ENCODE results near the gene GGNBP2.

Gene GGNBP2

DNA sequence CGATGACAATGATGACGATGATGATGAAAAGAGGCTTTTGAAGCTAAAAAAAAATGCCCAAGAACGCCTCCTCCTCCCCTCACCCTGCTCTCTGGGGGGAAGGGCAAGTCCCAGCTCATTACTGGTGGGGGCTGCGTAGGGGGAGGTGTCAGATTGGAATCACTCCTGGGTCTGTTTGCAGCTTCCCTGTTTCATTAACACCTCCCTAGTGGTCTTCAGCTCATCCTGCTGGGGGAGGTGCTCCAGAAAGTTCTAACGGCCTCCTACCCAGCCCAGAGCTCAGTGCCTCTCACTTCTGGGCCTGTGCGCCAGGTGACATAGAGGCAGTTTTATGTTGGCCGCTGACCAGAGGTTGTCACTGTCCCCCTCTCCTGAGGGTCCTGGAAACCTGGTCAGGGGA is 69.4 kb downstream of the GGNBP2 start:
- Histone ChIP-seq H3K4me1 (ENCODE audit: control insufficient read depth, insufficient read depth, low read length) (peaks cover 2% of the 10 kb centered on the region), H3K27me3 (ENCODE audit: control insufficient read depth, insufficient read depth, low read length) (no peaks in the 10 kb centered on the region)
- no CpG with 5 or more reads among the region's 7 CpGs for WGBS (ENCODE audit: insufficient coverage, insufficient read length)

GRCh38 chr17:36614933-36615332 is 70.2 kb downstream of the GGNBP2 start:
- Histone ChIP-seq H3K27ac (ENCODE audit: low read length) (no peak overlapping the region), H3K27me3 (ENCODE audit: control insufficient read depth, insufficient read depth, low read length) (no peaks in the 10 kb centered on the region), H3K4me1 (ENCODE audit: control insufficient read depth, insufficient read depth, low read length) (peaks cover 2% of the 10 kb centered on the region), H3K9me3 (ENCODE audit: control insufficient read depth, insufficient read depth, low read length) (no peaks in the 10 kb centered on the region), H3K36me3 (ENCODE audit: control insufficient read depth, insufficient read depth, low read length) (no peaks in the 10 kb centered on the region), H3K4me3 (ENCODE audit: low read length) (no peak overlapping the region)
- no peak for DNase-seq (ENCODE audit: low read depth, low spot score)
- no CpG with 5 or more reads among the region's 5 CpGs for WGBS (ENCODE audit: insufficient coverage, insufficient read length)

More for the DNA sequence above, 69.4 kb downstream of the GGNBP2 start:
- Histone ChIP-seq H3K4me3 (ENCODE audit: low read length) (no peak overlapping the region), H3K27ac (ENCODE audit: low read length) (no peak overlapping the region), H3K36me3 (ENCODE audit: control insufficient read depth, insufficient read depth, low read length) (no peaks in the 10 kb centered on the region), H3K9me3 (ENCODE audit: control insufficient read depth, insufficient read depth, low read length) (no peaks in the 10 kb centered on the region)
- DNase-seq (ENCODE audit: low read depth, low spot score) = no peak

GRCh38 chr17:36616061-36617029 is 71.6 kb downstream of the GGNBP2 start:
- Histone ChIP-seq H3K27me3 (ENCODE audit: control insufficient read depth, insufficient read depth, low read length) (no peaks in the 10 kb centered on the region), H3K36me3 (ENCODE audit: control insufficient read depth, insufficient read depth, low read length) (no peaks in the 10 kb centered on the region), H3K27ac (ENCODE audit: low read length) (no peak overlapping the region), H3K4me3 (ENCODE audit: low read length) (no peak overlapping the region), H3K9me3 (ENCODE audit: control insufficient read depth, insufficient read depth, low read length) (no peaks in the 10 kb centered on the region), H3K4me1 (ENCODE audit: control insufficient read depth, insufficient read depth, low read length) (peaks cover 2% of the 10 kb centered on the region)
- no CpG with 5 or more reads among the region's 16 CpGs for WGBS (ENCODE audit: insufficient coverage, insufficient read length)
- DNase-seq (ENCODE audit: low read depth, low spot score) = no peak

GRCh38 chr17:36617773-36618172 is 73.1 kb downstream of the GGNBP2 start:
- DNase-seq (ENCODE audit: low read depth, low spot score) = no peak
- WGBS (ENCODE audit: insufficient coverage, insufficient read length) = no CpG with 5 or more reads among the region's 7 CpGs
- H3K4me3 ChIP-seq (ENCODE audit: low read length) = no peak overlapping the region
- no peaks in the 10 kb centered on the region for H3K27me3 ChIP-seq (ENCODE audit: control insufficient read depth, insufficient read depth, low read length)
- no peak overlapping the region for H3K27ac ChIP-seq (ENCODE audit: low read length)
- peaks cover 2% of the 10 kb centered on the region for H3K4me1 ChIP-seq (ENCODE audit: control insufficient read depth, insufficient read depth, low read length)
- H3K9me3 ChIP-seq (ENCODE audit: control insufficient read depth, insufficient read depth, low read length) = no peaks in the 10 kb centered on the region
- H3K36me3 ChIP-seq (ENCODE audit: control insufficient read depth, insufficient read depth, low read length) = no peaks in the 10 kb centered on the region

DNA sequence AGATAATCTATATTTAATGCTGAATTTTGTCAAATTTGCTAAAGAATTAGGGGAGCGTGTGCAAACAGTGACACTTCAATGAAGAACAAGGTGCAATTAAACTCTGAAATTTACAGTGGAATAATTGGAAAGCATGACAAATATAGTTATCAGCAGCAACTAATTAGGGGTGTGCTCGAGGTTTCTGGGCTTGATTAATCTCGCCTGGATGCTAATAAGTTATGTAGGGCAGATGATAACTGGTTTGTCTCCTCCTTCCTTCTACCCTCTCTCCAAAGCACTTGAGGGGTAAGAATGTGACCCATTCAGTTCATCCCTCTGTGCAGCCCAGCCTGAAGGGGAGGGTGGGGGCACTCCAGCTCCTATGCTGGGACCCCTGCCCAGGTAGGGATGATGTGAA is 78.6 kb downstream of the GGNBP2 start:
- no peak for DNase-seq (ENCODE audit: low read depth, low spot score)
- WGBS (ENCODE audit: insufficient coverage, insufficient read length) = no CpG with 5 or more reads among the region's 3 CpGs
- Histone ChIP-seq H3K36me3 (ENCODE audit: control insufficient read depth, insufficient read depth, low read length) (no peaks in the 10 kb centered on the region), H3K27ac (ENCODE audit: low read length) (no peak overlapping the region), H3K4me3 (ENCODE audit: low read length) (no peak overlapping the region), H3K27me3 (ENCODE audit: control insufficient read depth, insufficient read depth, low read length) (no peaks in the 10 kb centered on the region), H3K9me3 (ENCODE audit: control insufficient read depth, insufficient read depth, low read length) (no peaks in the 10 kb centered on the region), H3K4me1 (ENCODE audit: control insufficient read depth, insufficient read depth, low read length) (no peaks in the 10 kb centered on the region)

- Histone ChIP-seq H3K36me3 (ENCODE audit: control insufficient read depth, insufficient read depth, low read length) (no peaks in the 10 kb centered on the region), H3K27ac (ENCODE audit: low read length) (no peak overlapping the region), H3K4me3 (ENCODE audit: low read length) (no peak overlapping the region), H3K4me1 (ENCODE audit: control insufficient read depth, insufficient read depth, low read length) (0 out of 2 replicates have a peak, but pooled peaks cover 1% of the 10 kb centered on the region), H3K27me3 (ENCODE audit: control insufficient read depth, insufficient read depth, low read length) (no peaks in the 10 kb centered on the region), H3K9me3 (ENCODE audit: control insufficient read depth, insufficient read depth, low read length) (no peaks in the 10 kb centered on the region)
- DNase-seq (ENCODE audit: low read depth, low spot score) = no peak
- WGBS (ENCODE audit: insufficient coverage, insufficient read length) = 100% methylated on average over 2 of the region's 7 CpGs
These were observed 80.5 kb downstream of the GGNBP2 start for GRCh38 chr17:36625188-36625587.

- no peak overlapping the region for H3K4me3 ChIP-seq (ENCODE audit: low read length)
- H3K27me3 ChIP-seq (ENCODE audit: control insufficient read depth, insufficient read depth, low read length) = no peaks in the 10 kb centered on the region
- no peaks in the 10 kb centered on the region for H3K36me3 ChIP-seq (ENCODE audit: control insufficient read depth, insufficient read depth, low read length)
- H3K9me3 ChIP-seq (ENCODE audit: control insufficient read depth, insufficient read depth, low read length) = no peaks in the 10 kb centered on the region
- no CpG with 5 or more reads among the region's 12 CpGs for WGBS (ENCODE audit: insufficient coverage, insufficient read length)
- 0 out of 2 replicates have a peak, but pooled peaks cover 1% of the 10 kb centered on the region for H3K4me1 ChIP-seq (ENCODE audit: control insufficient read depth, insufficient read depth, low read length)
- no peak for DNase-seq (ENCODE audit: low read depth, low spot score)
- H3K27ac ChIP-seq (ENCODE audit: low read length) = no peak overlapping the region
These were observed 82.4 kb downstream of the GGNBP2 start for GRCh38 chr17:36627101-36627500.

- no peaks in the 10 kb centered on the region for H3K36me3 ChIP-seq (ENCODE audit: control insufficient read depth, insufficient read depth, low read length)
- H3K27ac ChIP-seq (ENCODE audit: low read length) = no peak overlapping the region
- H3K9me3 ChIP-seq (ENCODE audit: control insufficient read depth, insufficient read depth, low read length) = no peaks in the 10 kb centered on the region
- no peak for DNase-seq (ENCODE audit: low read depth, low spot score)
- H3K4me1 ChIP-seq (ENCODE audit: control insufficient read depth, insufficient read depth, low read length) = 0 out of 2 replicates have a peak, but pooled peaks cover 2% of the 10 kb centered on the region
- H3K27me3 ChIP-seq (ENCODE audit: control insufficient read depth, insufficient read depth, low read length) = no peaks in the 10 kb centered on the region
- no peak overlapping the region for H3K4me3 ChIP-seq (ENCODE audit: low read length)
- WGBS (ENCODE audit: insufficient coverage, insufficient read length) = no CpG with 5 or more reads among the region's 2 CpGs
These were observed 83.9 kb downstream of the GGNBP2 start for GRCh38 chr17:36628576-36628975.

DNA sequence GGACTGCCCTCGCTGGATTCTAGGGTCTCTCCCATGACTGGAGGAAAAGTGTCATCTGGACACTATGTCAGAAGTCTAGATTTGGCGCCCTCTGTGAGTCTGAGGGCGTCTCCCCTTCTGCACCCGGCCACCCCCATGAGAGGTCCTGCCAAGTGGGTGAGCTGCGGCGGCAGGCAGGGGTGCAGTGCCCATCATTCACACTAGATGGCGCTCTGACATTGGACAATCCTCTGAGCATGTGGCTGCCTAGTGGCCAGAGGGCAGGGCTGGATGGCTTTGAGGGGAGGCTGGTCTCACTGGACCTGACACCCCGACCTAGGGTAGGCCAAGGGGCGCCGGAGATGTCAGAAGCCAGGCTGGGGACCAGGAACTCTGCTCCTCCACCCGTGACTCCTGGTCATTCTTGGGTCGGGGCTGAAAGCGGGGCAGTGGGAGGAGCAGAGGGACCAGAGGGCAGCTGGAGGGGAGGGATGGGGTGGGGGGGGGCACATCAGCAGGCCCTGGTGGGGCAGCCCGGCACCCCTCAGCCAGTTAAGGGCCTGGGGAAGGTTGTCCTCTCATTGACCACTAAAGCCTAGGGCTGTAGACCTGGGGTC is 84.6 kb downstream of the GGNBP2 start:
- WGBS (ENCODE audit: insufficient coverage, insufficient read length) = no CpG with 5 or more reads among the region's 14 CpGs
- no peak for DNase-seq (ENCODE audit: low read depth, low spot score)
- no peaks in the 10 kb centered on the region for H3K27me3 ChIP-seq (ENCODE audit: control insufficient read depth, insufficient read depth, low read length)
- no peak overlapping the region for H3K4me3 ChIP-seq (ENCODE audit: low read length)
- no peaks in the 10 kb centered on the region for H3K9me3 ChIP-seq (ENCODE audit: control insufficient read depth, insufficient read depth, low read length)
- H3K4me1 ChIP-seq (ENCODE audit: control insufficient read depth, insufficient read depth, low read length) = 0 out of 2 replicates have a peak, but pooled peaks cover 3% of the 10 kb centered on the region
- no peak overlapping the region for H3K27ac ChIP-seq (ENCODE audit: low read length)
- H3K36me3 ChIP-seq (ENCODE audit: control insufficient read depth, insufficient read depth, low read length) = no peaks in the 10 kb centered on the region

DNA sequence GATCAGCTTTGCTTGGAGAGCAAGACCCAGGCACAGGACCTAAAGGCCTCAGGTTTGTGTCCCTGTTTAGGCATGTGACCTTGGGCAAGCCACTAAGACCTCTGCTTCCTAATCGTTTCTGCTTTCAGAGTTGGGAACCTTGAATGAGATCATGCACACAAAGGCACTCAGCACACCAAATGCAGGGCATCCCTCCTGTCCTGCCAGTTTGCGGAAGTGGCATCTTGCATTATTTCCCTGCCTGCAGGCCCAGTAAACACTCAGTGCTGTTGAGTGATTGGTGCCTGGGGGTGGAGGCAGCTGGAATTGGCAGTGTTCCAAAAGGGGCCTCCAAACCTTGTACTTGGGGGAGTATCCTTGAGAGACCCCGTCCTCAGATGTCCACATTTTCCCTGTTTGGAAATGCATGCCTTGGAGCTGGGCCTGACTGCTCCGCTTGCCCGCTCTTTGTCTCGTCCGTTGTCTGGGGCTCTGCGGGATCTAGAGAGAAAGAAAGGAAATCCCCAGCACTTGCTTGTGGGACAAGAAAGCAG is 85.3 kb downstream of the GGNBP2 start:
- no peak for DNase-seq (ENCODE audit: low read depth, low spot score)
- H3K27me3 ChIP-seq (ENCODE audit: control insufficient read depth, insufficient read depth, low read length) = no peaks in the 10 kb centered on the region
- 0 out of 2 replicates have a peak, but pooled peaks cover 3% of the 10 kb centered on the region for H3K4me1 ChIP-seq (ENCODE audit: control insufficient read depth, insufficient read depth, low read length)
- H3K4me3 ChIP-seq (ENCODE audit: low read length) = no peak overlapping the region
- WGBS (ENCODE audit: insufficient coverage, insufficient read length) = no CpG with 5 or more reads among the region's 8 CpGs
- H3K27ac ChIP-seq (ENCODE audit: low read length) = no peak overlapping the region
- no peaks in the 10 kb centered on the region for H3K9me3 ChIP-seq (ENCODE audit: control insufficient read depth, insufficient read depth, low read length)
- no peaks in the 10 kb centered on the region for H3K36me3 ChIP-seq (ENCODE audit: control insufficient read depth, insufficient read depth, low read length)

Data from iPS DF 6.9 (cell line).